Lower lobe of right lung (tissue), 2 donors: ENCODE results near the gene MGAT4B. TPM values are rescaled to one million over a fixed set of nuclear protein-coding genes. Genes with fewer than 3 reads are reported as not detected.

ENCODE experiments used
- ATAC-seq, 2 donors: fragments of 200-7000 bp; cut with Tn5 transposase; one replicate each; pipeline ENCODE4 v1.9.1; 2020 to 2022; ENCODE audit warnings: mild to moderate bottlenecking in 2 of 2, moderate library complexity in 2 of 2
- DNase-seq: peaks from one replicate; pipeline ENCODE4 v3.0.0-alpha.2; 2020
- H3K27ac ChIP-seq: fragments of 200-600 bp; one replicate; pipeline ENCODE4 v1.8.0; 2022
- H3K27me3 ChIP-seq: fragments of 200-600 bp; one replicate; pipeline ENCODE4 v1.8.0; 2022; ENCODE audit warnings: low read depth
- H3K36me3 ChIP-seq: fragments of 200-600 bp; one replicate; pipeline ENCODE4 v1.8.0; 2022; ENCODE audit warnings: mild to moderate bottlenecking
- H3K4me1 ChIP-seq: fragments of 200-600 bp; one replicate; pipeline ENCODE4 v1.8.0; 2022
- H3K4me3 ChIP-seq: fragments of 200-600 bp; one replicate; pipeline ENCODE4 v1.8.0; 2022; ENCODE audit warnings: mild to moderate bottlenecking
- H3K9me3 ChIP-seq: fragments of 200-600 bp; one replicate; pipeline ENCODE4 v1.8.0; 2022
- intact Hi-C: fragments of 100-400 bp; cut with DNase I; formaldehyde crosslinking; loops from one replicate; pipeline ENCODE4 v1.11.0; 2022
- total RNA-seq: library from RNA; stranded (reverse); fragmentation: NEBNext Ultra II Directional; extraction: Animal tissue kit (Norgen Biotek cat#: 25700); gene quantifications from one replicate; pipeline ENCODE4 v1.2.1, GENCODE V29; 2021
- TF ChIP-seq, protein P1 (sequence below): fragments of 200-600 bp; IDR thresholded peaks from one replicate; pipeline ENCODE4 v1.8.0; 2022; ENCODE audit warnings: antibody characterized with exemption, mild to moderate bottlenecking
- donor health status: DM: no; HTN: yes; CAD: no; lungs with severe emphysema.

MGAT4B gene
- total RNA-seq, 1 donor from 2014 or later = 105 TPM

DNA sequence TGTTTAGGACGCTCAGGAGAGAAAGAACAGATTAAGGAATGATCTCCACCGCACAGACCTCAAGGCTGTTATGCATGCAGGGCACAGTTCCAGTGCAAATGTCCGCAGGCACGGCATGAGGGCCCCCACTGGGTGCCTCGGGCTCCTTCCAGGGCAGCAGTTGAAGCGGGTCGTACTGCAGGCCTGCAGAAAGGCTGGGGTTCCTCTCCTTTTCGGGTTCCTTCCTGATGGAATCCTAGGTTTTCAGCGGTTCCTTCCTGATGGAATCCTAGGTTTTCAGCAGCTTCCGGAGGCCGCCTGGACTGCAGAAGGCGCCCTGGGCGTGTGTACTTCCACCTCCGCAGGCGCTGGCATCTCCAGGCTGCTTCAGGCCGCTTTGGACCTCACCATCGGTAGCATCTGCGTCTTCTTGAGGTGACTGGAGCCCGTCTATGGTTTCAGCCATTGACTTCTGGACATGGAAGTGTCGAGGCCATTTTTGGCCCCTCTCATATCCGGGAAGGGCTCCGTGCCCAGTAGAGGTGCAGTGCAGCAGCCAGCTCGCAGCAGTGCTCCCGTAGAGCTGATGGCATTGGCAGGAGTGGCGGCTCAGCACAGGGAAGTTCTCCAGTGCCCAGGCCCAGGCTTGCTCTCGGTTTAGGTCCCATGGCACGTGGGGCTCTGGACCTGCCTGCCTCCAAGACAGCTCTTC, 5.6 kb upstream of the MGAT4B start:
- H3K4me3 ChIP-seq = no peak overlapping the region
- H3K27me3 ChIP-seq = no peaks in the 10 kb centered on the region
- H3K27ac ChIP-seq = no peak overlapping the region
- TF ChIP-seq, protein P1, sequence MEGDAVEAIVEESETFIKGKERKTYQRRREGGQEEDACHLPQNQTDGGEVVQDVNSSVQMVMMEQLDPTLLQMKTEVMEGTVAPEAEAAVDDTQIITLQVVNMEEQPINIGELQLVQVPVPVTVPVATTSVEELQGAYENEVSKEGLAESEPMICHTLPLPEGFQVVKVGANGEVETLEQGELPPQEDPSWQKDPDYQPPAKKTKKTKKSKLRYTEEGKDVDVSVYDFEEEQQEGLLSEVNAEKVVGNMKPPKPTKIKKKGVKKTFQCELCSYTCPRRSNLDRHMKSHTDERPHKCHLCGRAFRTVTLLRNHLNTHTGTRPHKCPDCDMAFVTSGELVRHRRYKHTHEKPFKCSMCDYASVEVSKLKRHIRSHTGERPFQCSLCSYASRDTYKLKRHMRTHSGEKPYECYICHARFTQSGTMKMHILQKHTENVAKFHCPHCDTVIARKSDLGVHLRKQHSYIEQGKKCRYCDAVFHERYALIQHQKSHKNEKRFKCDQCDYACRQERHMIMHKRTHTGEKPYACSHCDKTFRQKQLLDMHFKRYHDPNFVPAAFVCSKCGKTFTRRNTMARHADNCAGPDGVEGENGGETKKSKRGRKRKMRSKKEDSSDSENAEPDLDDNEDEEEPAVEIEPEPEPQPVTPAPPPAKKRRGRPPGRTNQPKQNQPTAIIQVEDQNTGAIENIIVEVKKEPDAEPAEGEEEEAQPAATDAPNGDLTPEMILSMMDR = no peak
- intact Hi-C loops = no loop called here
- peaks cover 21% of the 10 kb centered on the region for H3K4me1 ChIP-seq
- DNase-seq (peak; percentile 45), ATAC-seq (no peak)
- peaks cover 13% of the 10 kb centered on the region for H3K36me3 ChIP-seq
- H3K9me3 ChIP-seq = no peaks in the 10 kb centered on the region

DNA sequence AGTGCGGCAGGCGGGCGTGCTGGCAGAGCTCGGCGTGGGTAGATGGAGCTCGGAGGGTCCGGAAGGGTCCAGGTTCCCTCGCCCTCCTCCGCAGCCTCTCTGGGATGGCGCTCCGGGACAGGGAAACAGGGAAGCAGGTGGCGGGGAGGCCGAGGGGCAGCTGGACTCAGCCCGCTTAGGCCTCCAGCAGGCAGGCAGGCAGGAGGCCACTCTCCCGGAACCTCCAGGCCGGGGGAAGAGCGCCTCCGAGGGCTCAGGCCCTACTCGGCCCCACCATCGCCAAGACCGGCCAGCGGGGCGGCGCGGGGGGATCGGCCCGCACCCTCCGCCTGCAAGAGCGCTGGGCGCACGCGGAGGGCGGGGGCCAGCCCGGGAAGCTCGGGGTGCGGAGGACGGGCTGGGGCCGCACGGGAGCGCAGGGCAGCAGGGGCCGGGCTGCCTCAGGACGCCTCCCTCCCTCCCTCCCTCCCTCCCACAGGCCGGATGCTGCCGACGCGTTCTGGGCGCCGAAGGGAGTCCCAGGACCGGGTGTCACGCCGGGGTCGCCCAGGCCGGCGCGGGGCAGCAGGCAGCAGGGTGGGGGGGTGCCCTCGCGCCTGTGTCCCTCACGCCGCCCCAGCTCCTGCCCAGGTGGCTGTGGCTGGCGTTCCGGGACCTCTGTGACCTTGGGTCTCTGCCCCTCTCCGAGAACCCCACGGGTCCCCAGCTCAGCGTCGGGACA, 977 bp downstream of the MGAT4B start:
- TF ChIP-seq, protein P1 = no peak
- intact Hi-C loops = no loop called here
- H3K27ac ChIP-seq = peak overlapping the region; percentile 92
- ATAC-seq (peak; percentile 46 to 56), DNase-seq (peak; percentile 72)
- H3K36me3 ChIP-seq = peaks cover 11% of the 10 kb centered on the region
- H3K4me1 ChIP-seq = peaks cover 54% of the 10 kb centered on the region
- H3K9me3 ChIP-seq = no peaks in the 10 kb centered on the region
- H3K27me3 ChIP-seq = no peaks in the 10 kb centered on the region
- H3K4me3 ChIP-seq = peak overlapping the region; percentile 95

DNA sequence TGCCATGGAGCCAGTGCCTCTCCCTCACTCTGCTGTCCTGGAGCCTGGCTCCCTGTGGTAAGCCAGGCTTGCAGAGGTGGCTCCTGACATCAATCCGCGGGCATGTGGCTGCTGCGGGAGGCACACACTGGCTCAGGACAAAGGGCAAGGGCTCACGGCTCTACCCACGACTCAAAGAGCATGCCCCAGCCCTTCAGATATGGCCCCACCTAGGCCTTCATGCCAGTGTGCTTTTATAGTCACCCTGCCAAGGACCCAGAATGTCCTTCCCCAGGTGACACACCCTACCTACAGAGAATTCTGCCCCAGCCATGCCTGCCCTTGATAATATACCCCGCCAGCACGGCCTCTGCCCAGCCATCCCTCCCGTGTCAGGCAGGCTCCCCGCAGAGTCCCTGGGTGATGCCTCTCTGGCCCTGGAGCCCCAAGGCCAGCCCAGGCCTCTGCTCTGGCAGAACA, 1.6 kb downstream of the MGAT4B start:
- TF ChIP-seq, protein P1 = no peak
- Histone ChIP-seq H3K9me3 (no peaks in the 10 kb centered on the region), H3K4me3 (peak overlapping the region; percentile 95), H3K27ac (peak overlapping the region; percentile 92), H3K36me3 (peaks cover 15% of the 10 kb centered on the region), H3K4me1 (peaks cover 54% of the 10 kb centered on the region), H3K27me3 (no peaks in the 10 kb centered on the region)
- intact Hi-C loops = no loop called here
- no peak for DNase-seq
- peak; percentile 3 to 6 for ATAC-seq

DNA sequence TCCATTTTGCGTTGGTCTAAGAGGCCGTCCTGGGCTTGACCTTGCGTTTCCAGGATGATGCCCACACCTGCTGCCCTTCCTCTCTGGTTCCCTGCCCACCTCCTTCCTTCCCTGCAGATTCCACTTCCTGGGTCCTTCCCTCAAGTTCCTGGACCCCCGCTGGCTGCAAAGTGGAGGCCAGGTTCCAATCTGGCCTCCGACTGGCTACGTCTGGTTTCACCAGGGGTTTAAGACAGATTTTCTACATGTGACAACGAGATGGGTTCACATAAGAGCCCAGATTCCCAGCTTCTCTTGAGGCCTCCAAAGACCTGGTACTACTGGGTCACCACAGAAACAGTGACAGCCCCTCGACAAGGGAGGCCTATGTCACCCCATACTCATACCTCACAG, 2.1 kb downstream of the MGAT4B start:
- Histone ChIP-seq H3K4me1 (peaks cover 54% of the 10 kb centered on the region), H3K4me3 (no peak overlapping the region), H3K27ac (peak overlapping the region; percentile 92), H3K27me3 (no peaks in the 10 kb centered on the region), H3K36me3 (peaks cover 20% of the 10 kb centered on the region), H3K9me3 (no peaks in the 10 kb centered on the region)
- TF ChIP-seq, protein P1 = no peak
- ATAC-seq (no peak), DNase-seq (no peak)
- intact Hi-C loops = no loop called here

DNA sequence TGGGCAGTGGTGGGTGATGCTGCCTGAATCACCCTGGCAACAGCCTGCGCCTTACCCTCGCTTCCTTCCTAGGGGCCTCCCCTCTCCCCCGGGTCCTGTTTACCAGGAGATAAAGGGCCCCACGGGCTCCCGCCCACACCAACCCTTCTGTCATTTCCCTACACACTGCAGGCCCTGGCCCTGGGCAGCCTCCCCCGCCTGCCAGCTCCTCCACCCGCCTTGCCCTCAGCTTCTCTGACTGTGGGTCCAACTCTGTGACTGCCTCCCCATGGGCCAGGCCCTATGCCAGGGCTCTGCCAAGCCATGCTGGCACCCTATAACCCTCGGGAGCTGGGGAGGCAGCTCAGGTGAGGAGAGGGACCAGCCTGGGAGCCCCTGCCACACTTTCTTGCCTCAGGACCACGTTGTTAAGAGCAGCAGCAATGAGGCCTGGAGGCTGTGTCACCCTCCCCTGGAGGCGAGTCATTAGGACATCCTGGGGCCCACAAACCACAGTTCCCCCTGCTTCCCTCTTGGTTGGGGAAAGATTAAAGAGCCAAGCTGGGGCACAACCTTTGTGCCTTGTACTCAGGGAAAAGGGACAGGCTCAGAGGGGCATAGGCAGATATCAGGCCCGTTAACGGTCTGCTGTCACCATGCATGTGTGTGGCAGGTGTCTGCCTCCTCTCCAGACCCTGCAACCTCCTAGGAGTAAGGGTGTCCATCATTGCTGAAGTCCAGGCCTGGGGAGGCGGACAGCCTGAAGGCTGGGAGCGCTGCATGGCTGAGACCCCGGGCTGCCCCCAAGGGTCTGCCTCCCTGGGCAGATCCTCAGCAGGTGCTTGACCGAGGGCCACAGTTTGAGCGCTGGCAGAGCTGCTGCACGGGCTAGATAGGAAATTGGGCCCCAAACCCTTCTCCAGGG, 2.8 kb downstream of the MGAT4B start:
- no peak overlapping the region for H3K4me3 ChIP-seq
- peak; percentile 59 for DNase-seq
- no peak for ATAC-seq
- H3K27ac ChIP-seq = peak overlapping the region; percentile 56
- H3K9me3 ChIP-seq = no peaks in the 10 kb centered on the region
- intact Hi-C loops = no loop called here
- peaks cover 54% of the 10 kb centered on the region for H3K4me1 ChIP-seq
- TF ChIP-seq, protein P1 = no peak
- H3K27me3 ChIP-seq = no peaks in the 10 kb centered on the region
- H3K36me3 ChIP-seq = peaks cover 27% of the 10 kb centered on the region
